Left ventricle myocardium inferior (tissue), 1 donor: ENCODE data around the gene PARK7. TPM values are rescaled to one million over a fixed set of nuclear protein-coding genes. Genes with fewer than 3 reads are reported as not detected.

ENCODE experiments used
- DNase-seq: peaks from one replicate; pipeline ENCODE4 v3.0.0-alpha.2; 2020
- H3K27ac ChIP-seq: fragments of 200-600 bp; replicated peaks from 2 replicates; pipeline ENCODE4 v1.8.0; 2021
- H3K27me3 ChIP-seq: fragments of 200-600 bp; 2 replicates; pipeline ENCODE4 v1.8.0; 2021; ENCODE audit warnings: low read depth
- H3K36me3 ChIP-seq: fragments of 200-600 bp; 2 replicates; pipeline ENCODE4 v1.8.0; 2021
- H3K4me1 ChIP-seq: fragments of 200-600 bp; 2 replicates; pipeline ENCODE4 v1.8.0; 2021
- H3K4me3 ChIP-seq: fragments of 200-600 bp; 2 replicates; pipeline ENCODE4 v1.8.0; 2021; ENCODE audit warnings: mild to moderate bottlenecking, moderate library complexity
- H3K9me3 ChIP-seq: fragments of 200-600 bp; replicated peaks from 2 replicates; pipeline ENCODE4 v1.8.0; 2021
- intact Hi-C: fragments of 100-400 bp; cut with micrococcal nuclease; formaldehyde crosslinking; loops from one replicate; pipeline ENCODE4 v1.11.0; 2022
- total RNA-seq: library from RNA; stranded (reverse); fragmentation: NEBNext Ultra II Directional; extraction: Animal tissue kit (Norgen Biotek cat#: 25700); gene quantifications from one replicate; pipeline ENCODE4 v1.2.1, GENCODE V29; 2021
- TF ChIP-seq, protein P1 (sequence below): fragments of 200-600 bp; IDR thresholded peaks from 2 replicates; pipeline ENCODE4 v1.8.0; 2021; ENCODE audit warnings: antibody characterized with exemption, mild to moderate bottlenecking, borderline replicate concordance
- donor health status: DM: no; HTN: yes; CAD: no; lungs with severe emphysema.

Gene PARK7
- total RNA-seq, 1 donor from 2014 or later: 329 TPM

DNA sequence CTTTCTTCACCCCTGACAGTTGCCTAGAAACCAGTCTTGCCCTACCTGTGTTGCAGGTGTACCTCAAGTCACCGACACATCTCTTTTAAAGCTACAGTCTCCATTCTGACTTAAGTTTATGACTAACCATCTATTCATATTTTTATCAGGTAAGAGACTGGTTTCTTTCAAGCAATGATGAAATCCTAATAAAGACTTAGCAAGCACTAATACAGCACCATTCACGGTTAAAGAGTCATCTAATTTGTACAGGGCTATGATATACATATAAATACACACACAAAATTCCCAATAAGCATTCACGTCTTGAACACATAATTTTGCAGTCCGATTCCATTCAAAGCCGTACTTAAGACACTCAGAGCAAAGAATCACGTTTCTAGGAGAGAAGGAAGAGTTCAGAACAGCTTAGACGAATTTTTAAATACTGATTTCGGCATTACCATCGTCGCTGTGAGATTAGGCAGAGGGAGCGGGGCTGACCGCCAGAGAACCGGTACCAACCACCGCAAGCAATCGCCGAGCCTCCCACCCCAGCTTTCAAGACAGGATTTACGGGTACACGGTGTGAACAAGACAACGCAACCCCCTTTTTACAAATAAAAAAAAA, 63.7 kb downstream of the PARK7 start:
- H3K9me3 ChIP-seq: no peaks in the 10 kb centered on the region
- intact Hi-C loops: no loop called here

DNA sequence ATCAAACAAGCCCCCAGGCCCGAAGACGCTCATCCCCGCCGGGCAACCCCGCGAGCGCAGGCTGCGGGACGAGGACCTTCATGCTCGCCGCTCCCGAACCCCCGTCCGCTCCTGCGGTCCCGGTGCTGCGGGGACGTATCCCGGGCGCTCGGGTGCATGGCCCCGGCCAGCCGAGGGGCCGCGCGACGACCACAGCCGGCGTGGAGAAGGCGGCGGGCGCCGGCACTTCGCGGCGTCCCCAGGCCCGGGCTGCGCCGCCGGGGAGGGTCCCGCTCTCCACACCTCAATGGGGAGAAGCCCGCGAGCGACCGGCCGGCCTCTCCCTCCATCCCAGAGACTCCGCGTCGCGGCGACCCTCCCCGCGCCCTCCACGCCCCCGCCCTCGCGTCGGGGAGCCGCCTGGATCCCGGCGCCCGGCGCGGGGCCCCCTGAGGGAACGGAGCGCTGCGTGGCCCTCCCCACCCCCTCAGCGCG, 64.2 kb downstream of the PARK7 start:
- Histone ChIP-seq H3K4me3 (peak overlapping the region; percentile 94), H3K9me3 (no peaks in the 10 kb centered on the region), H3K36me3 (no peaks in the 10 kb centered on the region), H3K27me3 (no peaks in the 10 kb centered on the region), H3K27ac (peak overlapping the region; percentile 96), H3K4me1 (peaks cover 69% of the 10 kb centered on the region)
- TF ChIP-seq, protein P1, sequence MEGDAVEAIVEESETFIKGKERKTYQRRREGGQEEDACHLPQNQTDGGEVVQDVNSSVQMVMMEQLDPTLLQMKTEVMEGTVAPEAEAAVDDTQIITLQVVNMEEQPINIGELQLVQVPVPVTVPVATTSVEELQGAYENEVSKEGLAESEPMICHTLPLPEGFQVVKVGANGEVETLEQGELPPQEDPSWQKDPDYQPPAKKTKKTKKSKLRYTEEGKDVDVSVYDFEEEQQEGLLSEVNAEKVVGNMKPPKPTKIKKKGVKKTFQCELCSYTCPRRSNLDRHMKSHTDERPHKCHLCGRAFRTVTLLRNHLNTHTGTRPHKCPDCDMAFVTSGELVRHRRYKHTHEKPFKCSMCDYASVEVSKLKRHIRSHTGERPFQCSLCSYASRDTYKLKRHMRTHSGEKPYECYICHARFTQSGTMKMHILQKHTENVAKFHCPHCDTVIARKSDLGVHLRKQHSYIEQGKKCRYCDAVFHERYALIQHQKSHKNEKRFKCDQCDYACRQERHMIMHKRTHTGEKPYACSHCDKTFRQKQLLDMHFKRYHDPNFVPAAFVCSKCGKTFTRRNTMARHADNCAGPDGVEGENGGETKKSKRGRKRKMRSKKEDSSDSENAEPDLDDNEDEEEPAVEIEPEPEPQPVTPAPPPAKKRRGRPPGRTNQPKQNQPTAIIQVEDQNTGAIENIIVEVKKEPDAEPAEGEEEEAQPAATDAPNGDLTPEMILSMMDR: no peak
- DNase-seq: no peak
- intact Hi-C loops: no loop called here

More for the DNA sequence above, 63.7 kb downstream of the PARK7 start:
- no peaks in the 10 kb centered on the region for H3K27me3 ChIP-seq
- DNase-seq: no peak
- peaks cover 74% of the 10 kb centered on the region for H3K4me1 ChIP-seq
- TF ChIP-seq, protein P1: no peak
- peak overlapping the region; percentile 96 for H3K27ac ChIP-seq
- H3K4me3 ChIP-seq: peak overlapping the region; percentile 94
- H3K36me3 ChIP-seq: no peaks in the 10 kb centered on the region

DNA sequence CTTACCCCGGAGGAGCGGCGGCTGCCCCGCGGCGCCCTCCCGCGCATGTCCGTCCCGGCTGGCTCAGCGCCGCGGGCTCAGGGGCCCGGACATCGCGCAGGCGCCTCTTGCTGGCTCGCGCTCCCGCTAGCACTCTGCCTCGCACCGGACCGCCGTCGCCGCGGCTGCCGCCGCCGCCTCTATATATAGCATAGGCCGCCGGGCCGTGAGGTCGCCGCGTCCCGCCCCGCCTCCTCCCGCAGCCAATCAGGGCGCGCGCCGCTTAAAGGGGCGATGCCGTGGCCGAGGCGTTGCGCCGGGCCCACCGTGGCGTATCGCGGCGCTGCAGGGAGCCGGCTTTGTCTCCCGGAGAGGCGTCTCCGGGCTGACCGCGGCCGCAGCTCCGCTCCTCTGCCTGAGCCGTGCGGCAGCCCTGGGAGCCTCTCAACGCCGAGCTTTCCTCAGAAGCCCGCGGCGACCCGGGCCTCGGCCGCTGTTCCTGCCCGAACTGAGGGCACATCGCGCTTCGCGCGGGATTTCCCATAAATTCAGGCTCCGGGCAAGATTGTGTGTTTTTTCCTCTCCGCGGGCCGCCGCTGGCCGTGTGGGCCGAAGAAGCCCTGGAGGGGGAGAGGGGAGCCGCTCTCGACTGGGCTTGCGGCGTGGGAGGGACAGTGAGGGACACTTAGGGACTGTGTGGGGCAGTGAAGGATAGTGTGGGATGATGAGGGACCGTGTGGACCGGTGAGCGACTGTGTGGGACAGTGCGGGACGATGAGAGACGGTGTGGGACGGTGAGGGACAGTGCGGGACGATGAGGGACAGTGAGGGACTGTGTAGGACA, 64.9 kb downstream of the PARK7 start, which contains the start of gene ERRFI1:
Gene ERRFI1 (minus strand): TSS at position 157 of the 823 bp plus-strand sequence. CDS start 10,690 bp downstream, outside the sequence.
- TF ChIP-seq, protein P1: no peak
- peak; percentile 97 for DNase-seq
- no peaks in the 10 kb centered on the region for H3K36me3 ChIP-seq
- no peaks in the 10 kb centered on the region for H3K9me3 ChIP-seq
- peak within 1 kb of the TSS; percentile 96 for H3K27ac ChIP-seq
- intact Hi-C loops: no loop called here
- H3K4me3 ChIP-seq: peak within 1 kb of the TSS; percentile 94
- H3K4me1 ChIP-seq: peaks cover 68% of the 10 kb centered on the region
- H3K27me3 ChIP-seq: no peaks in the 10 kb centered on the region

DNA sequence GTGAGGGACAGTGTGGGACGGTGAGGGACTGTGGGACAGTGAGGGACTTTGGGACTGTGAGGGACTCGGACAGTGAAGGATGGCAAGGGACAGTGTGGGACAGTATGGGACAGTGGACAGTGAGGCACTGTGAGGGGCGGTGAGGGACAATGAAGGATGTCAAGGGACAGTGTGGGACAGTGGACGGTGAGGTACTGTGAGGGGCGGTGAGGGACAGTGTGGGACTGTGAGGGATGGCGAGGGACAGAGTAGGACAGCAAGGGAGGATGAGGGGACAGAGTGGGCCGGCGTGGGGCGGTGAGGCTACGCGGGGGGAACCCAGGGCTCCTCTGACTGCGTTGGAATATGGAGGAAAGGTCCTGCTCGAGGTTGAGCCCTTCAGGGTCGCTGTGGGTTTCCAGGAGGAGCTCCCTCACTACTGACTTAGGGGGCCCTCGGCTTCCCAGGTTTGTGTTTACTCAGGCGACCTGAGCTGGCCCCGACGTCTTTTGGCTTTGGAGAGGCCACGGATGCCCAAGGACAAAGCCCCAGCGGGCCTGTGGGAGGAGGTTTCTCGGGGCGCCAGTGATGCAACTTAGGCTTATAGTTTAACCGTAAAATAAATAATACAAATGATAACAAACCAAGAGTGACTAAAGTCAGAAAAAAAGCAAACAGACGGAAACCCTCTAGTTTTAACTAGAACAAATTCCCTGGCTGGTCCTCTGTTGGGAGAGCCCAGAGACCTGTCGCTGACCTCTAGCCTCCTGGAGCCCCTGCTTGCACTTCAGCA, 65.7 kb downstream of the PARK7 start:
- H3K9me3 ChIP-seq: no peaks in the 10 kb centered on the region
- no peaks in the 10 kb centered on the region for H3K36me3 ChIP-seq
- peak overlapping the region; percentile 94 for H3K4me3 ChIP-seq
- H3K4me1 ChIP-seq: peaks cover 64% of the 10 kb centered on the region
- peak overlapping the region; percentile 96 for H3K27ac ChIP-seq
- no peaks in the 10 kb centered on the region for H3K27me3 ChIP-seq
- TF ChIP-seq, protein P1: no peak
- DNase-seq: no peak
- intact Hi-C loops: no loop called here

DNA sequence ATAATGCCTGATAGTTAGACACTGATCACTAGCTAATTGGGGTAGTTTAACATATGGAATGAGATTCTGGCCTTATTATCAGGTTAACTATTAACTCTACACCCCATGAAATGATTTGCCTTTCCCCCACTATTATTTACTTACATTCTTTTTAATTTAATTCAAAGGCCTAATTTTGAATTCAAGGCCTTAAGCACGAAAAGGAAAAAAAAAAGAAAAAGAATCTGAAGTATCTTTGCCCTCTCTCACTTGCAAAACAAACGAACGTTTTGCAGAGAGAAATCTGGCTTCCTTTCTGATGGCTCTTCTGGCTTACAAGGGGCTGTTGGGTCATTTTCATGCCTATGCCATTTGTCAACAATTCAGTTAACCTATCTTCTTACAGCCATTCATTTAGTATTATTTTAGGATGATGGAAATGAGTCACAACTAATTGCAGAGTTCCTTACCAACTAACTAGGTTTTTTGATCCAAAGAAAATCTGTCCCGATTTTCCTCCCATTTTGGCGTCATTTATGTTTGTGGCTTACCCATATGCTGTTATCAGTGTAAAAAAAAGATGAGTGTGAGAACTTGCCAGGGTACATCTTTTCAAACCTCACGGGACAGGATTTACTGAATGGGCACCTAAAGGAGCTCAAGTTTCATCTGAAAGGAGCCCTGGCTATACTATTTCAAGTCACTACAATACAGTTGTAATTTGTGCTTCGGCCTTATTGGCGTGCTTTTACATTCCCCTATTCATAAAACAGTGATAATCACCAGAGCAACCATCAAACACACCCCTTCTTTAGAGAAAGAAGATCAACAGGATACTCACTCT, 66.4 kb downstream of the PARK7 start:
- no peaks in the 10 kb centered on the region for H3K9me3 ChIP-seq
- no peaks in the 10 kb centered on the region for H3K36me3 ChIP-seq
- H3K4me3 ChIP-seq: peak overlapping the region; percentile 94
- DNase-seq: no peak
- H3K4me1 ChIP-seq: peaks cover 58% of the 10 kb centered on the region
- intact Hi-C loops: no loop called here
- H3K27ac ChIP-seq: peak overlapping the region; percentile 96
- TF ChIP-seq, protein P1: no peak
- H3K27me3 ChIP-seq: no peaks in the 10 kb centered on the region
